Activated CD4-positive, alpha-beta T cell treated with anti-CD3 and anti-CD28 coated beads for 24 hours (primary cell): ENCODE data around the gene SELENOI.

ENCODE experiments used
- DNase-seq, 2 donors: peaks; one replicate each; pipeline ENCODE4 v3.0.0-alpha.2; 2020; ENCODE audit warnings: low read depth in 2 of 2

The SELENOI gene

DNA sequence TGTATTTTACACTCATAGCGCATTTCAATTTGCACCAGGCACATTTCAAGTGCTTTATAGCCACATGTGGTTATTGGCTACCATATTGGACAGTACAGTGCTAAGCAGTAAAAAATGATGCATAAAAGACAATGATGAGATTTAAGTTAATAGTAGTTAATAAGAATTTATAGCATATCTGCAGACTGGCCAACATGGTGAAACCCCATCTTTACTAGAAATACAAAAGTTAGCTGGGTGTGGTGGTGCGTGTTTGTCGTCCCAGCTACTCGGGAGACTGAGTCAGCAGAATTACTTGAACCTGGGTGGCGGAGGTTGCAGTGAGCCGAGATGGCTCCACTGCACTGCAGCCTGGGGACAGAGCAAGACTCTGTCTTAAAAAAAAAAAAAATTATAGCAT lies 65.5 kb downstream of the SELENOI start:
- DNase-seq, result no peak

- no peak for DNase-seq
These were observed 66.2 kb downstream of the SELENOI start for GRCh38 chr2:26412091-26412673.

DNA sequence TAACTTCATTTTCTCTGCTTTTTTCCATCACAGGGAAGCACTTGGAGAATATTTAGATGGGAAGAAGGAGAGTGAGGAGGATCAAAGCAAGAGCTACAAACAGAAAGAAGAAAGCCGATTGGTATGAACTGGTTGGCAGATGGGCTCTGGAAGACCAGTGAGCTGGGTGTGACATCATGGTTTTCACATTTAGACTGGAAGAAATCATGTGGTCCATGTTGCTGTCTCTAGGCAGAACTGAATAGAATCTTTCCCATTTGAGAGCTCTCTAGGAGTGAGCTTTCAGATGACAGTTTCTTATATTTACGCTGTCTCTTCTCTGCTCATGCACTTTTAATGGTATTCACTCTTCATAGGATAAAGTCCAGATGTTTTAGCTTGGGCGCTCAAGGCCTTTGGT lies 68.4 kb downstream of the SELENOI start:
- DNase-seq, result no peak

DNA sequence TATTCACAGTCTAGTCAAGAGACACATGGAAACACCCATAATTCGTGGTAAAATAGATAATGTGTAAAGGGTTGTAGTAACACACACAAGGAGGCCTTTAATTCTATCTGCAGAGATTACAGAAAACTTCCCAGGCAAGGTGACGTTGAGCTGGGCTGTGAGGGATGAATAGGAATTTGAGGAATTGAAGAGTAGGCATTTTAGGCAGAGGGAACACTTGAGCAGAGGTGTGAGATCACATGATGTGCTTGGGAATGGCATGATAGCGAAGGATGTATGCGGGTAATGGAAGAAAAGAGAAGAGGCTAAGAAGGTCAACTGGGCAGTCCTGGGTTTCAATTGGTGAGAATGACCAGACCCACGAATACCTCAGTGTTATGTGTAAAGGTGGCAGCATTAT lies 76.0 kb downstream of the SELENOI start:
- no peak for DNase-seq

GRCh38 chr2:26422947-26423629 lies 77.1 kb downstream of the SELENOI start:
- DNase-seq, result no peak

- no peak for DNase-seq
These were observed 77.8 kb downstream of the SELENOI start for GRCh38 chr2:26423750-26424149.

DNA sequence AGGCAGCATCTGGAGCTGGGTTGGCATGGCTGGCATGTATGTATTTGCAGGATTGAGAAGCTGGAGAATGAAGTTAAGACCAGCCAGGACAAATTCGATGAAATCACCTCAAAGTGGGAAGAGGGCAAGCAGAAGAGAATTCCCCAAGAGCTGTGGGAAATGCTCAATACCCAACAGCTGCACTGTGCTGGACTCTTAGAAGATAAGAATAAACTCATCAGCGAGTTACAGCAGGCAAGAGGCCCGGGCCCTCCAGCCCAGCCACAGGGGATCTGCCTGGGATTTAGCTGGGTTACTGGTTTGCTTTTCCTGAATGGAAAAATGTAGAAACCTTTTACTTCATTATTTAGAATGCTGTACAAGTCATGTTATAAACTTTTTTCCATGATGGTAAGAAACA lies 78.3 kb downstream of the SELENOI start:
- no peak for DNase-seq

- no peak for DNase-seq
These were observed 82.9 kb downstream of the SELENOI start for GRCh38 chr2:26428846-26429245.

DNA sequence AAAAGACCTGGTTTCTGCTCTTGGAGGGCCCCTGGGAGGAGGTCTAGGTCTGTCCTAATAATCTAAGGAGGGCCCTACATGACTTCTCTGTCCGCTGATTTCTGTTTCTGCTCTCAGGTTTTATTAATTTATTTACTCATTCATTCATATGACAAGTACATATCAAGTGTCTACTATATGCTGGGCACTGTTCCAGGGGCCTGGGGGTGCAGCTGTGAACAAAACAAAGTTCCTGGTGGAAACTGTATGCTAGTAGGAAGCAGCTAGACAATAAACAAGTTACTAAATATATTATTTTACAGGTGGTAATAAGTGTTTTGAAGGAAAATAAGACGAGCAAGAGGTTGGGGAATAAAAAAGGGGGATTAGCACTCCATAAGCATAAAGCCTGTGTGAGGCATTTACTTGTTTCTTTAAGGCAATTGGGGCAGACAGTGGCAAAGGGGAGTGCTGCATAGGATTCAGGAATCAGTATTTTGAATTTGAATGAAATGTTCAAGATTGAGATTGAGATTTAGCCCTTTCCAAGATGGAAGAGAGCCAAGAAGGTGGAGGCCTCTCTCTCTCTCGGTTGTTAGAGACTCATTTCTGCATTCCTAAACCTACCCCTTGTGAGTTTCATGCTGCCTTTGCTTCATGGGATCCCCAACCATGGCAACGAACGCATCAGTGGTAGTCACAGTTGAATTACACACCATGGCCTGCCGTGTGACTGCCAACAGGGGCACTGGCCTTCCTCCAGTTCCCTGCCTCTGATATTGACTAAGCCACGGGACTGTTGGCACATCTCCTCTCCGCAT lies 84.0 kb downstream of the SELENOI start:
- no peak for DNase-seq

DNA sequence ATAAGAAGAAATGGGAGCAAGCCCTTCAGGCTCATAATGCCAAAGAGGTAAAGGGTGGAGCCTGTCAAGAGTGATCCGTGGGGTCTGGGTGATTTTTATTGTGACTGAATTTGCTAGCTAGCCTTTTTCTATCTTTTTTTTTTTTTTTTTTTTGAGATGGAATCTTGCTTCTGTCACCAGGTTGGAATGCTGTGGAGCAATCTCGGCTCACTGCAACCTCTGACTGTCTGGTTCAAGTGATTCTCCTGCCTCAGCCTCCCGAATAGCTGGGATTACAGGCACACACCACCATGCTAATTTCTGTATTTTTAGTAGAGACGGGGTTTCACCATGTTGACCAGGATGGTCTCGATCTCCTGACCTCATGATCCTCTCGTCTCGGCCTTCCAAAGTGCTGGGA lies 84.9 kb downstream of the SELENOI start:
- no peak for DNase-seq

GRCh38 chr2:26432363-26432762 lies 86.4 kb downstream of the SELENOI start:
- no peak for DNase-seq

GRCh38 chr2:26432859-26433258 lies 86.9 kb downstream of the SELENOI start:
- DNase-seq, result no peak

DNA sequence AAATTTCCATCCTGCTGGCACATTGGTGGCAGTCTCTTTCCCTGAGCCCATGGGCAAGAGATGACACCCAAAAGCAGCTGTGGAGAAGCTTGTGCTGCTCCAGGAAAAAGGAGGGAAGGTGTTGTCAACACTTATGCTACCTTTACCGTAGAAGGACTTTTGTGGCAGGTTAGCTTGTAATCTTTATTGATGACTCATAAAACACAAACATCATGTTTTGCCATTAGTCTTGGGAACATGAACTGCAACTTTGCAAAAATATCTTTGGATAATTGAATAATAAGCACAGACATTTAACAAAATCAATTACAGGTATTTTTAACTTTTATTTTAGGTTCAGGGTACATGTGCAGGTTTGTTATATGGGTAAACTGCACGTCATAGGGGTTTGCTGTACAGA lies 89.2 kb downstream of the SELENOI start:
- no peak for DNase-seq

GRCh38 chr2:26438526-26438925 lies 92.6 kb downstream of the SELENOI start:
- DNase-seq, result no peak

DNA sequence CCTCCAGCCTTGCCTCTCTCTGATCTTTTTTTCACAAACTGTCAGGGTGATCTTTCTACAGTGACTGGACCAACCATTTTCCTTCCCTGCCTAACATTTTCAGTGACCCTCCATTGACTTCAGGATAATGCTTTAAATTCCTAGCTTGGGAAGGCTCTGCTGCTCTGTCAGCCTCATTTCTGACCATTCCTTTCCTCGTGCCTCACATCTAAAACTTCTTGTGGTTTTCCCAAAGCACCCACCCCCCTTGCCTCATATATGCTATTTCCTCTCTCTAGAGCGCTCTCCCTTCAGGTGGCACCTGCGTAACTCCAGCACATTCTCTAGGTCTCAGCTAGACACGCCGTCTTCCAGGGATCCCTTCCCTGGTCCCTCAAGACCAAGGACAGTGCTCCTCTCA lies 93.0 kb downstream of the SELENOI start:
- no peak for DNase-seq

DNA sequence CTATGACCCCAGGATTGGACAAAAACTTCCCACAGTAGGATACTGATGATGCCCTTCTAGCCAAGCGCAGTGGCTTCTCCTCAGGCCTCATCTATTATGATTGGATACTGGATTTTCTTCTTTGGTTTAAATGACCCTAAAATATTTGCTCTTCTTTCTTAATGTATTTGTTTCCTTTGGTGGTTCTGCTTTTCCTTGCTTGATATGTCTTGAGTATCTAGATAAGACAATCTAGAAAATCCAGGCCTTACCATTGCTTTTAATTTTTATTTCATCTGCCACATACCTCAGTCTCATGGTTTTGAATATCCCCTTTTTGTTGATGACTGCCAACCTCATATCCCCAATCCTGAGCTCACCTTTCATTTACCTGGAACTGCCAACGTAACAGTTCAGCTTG lies 96.4 kb downstream of the SELENOI start:
- DNase-seq, result no peak

GRCh38 chr2:26442707-26443106 lies 96.8 kb downstream of the SELENOI start:
- DNase-seq, result no peak

DNA sequence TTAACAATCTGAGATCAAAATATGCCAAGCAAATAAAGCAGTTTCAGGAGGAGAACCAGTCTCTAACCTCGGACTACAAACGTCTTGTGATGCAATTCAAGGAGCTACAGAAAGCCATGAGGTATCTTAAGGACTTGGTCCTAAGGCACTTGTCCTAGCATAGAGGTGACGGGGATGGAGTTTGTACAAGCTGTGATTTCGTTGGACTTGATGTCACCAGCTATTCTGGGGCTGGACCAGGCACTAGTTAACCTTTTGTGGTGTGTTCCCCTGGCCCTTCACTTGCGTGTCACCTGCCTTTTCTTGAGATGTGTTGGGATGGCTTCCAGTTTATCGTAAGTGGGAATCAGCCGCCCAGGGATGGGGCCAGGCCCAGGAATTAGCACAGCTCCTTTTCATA lies 98.3 kb downstream of the SELENOI start:
- no peak for DNase-seq
